OCI-LY3 (cell line): Measurements from ENCODE around the gene CASZ1.

Experiments
- H2AFZ ChIP-seq: fragments of 200-600, 300-600 bp; shearing (Covaris generic); 2 replicates; pipeline ENCODE4 v1.6.0; 2014; ENCODE audit warnings: antibody characterized with exemption, low read depth, low read length
- H3K27ac ChIP-seq: fragments of 200-600, 300-600 bp; sonication (generic); 2 replicates; pipeline ENCODE4 v1.5.1; 2014; ENCODE audit warnings: mild to moderate bottlenecking, low read length, moderate library complexity, mixed read lengths
- H3K27me3 ChIP-seq: fragments of 200-600, 300-600 bp; sonication (generic); 2 replicates; pipeline ENCODE4 v1.6.1; 2014; ENCODE audit warnings: low read depth, low read length, mixed read lengths
- H3K36me3 ChIP-seq: fragments of 200-600, 300-600 bp; sonication (generic); replicated peaks from 2 replicates; pipeline ENCODE3; 2014; ENCODE audit warnings: low read depth, low read length, mixed read lengths
- H3K4me1 ChIP-seq: fragments of 300-600, 200-600 bp; sonication (generic); 2 replicates; pipeline ENCODE4 v1.6.1; 2014; ENCODE audit warnings: low read length, mixed read lengths
- H3K4me2 ChIP-seq: fragments of 200-600, 300-600 bp; sonication (generic); 2 replicates; pipeline ENCODE4 v1.6.1; 2014; ENCODE audit warnings: low read length, mixed read lengths
- H3K4me3 ChIP-seq: fragments of 300-600, 200-600 bp; sonication (generic); 2 replicates; pipeline ENCODE4 v1.5.1; 2014; ENCODE audit warnings: antibody characterized with exemption, mild to moderate bottlenecking, low read length, moderate library complexity
- H3K79me2 ChIP-seq: fragments of 300-600, 200-600 bp; shearing (Covaris generic); 2 replicates; pipeline ENCODE4 v1.6.1; 2014; ENCODE audit warnings: mild to moderate bottlenecking, low read length, mixed read lengths
- H3K9ac ChIP-seq: fragments of 300-600, 200-600 bp; shearing (Covaris generic); 2 replicates; pipeline ENCODE4 v1.6.0; 2014; ENCODE audit warnings: mild to moderate bottlenecking, low read length, moderate library complexity
- H3K9me3 ChIP-seq: fragments of 200-600, 300-600 bp; shearing (Covaris generic); 2 replicates; pipeline ENCODE4 v1.6.1; 2014; ENCODE audit warnings: low read length, mixed read lengths; ENCODE audit not compliant: insufficient read depth
- H4K20me1 ChIP-seq: fragments of 200-600, 300-600 bp; sonication (generic); 2 replicates; pipeline ENCODE4 v1.6.1; 2016; ENCODE audit warnings: low read length, mixed read lengths; ENCODE audit not compliant: insufficient read depth
- CTCF ChIP-seq: fragments of 200-600, 300-600 bp; sonication (generic); IDR thresholded peaks from 2 replicates; pipeline ENCODE4 v1.5.1; 2014; ENCODE audit warnings: antibody characterized with exemption, low read length, low read depth
- EZH2phosphoT487 ChIP-seq: fragments of 200-600 bp; shearing (Covaris generic); IDR thresholded peaks from 2 replicates; pipeline ENCODE4 v1.6.1; 2018; ENCODE audit warnings: antibody characterized with exemption, mixed run types, low read depth

The CASZ1 gene

DNA sequence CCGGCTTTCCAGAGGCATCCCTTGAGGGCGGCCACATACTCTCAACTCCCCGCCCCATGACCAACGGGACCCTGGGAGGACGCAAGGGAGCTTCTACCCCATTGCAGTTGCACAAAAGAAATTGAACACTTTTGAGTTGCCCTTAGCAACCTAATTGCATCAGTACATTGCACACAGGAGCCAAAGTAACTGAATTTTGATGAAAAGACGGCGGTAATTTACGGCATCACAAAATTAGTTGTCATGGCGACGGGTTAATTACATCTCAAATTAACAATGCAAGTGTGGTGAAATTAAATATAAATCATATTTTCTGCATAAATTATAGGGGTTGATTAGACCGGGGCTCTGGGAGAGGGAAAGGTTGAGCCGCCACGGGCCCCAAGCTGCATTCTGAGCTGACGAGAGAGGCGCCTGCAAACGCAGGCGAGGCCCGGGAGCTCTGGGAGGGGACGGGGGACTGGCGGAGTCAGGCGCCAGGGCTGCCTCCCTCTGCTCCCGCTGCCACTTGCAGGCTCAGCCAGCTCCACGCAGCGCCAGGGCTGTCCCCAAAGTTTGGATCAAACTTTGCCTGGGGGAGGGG, 61.4 kb downstream of the CASZ1 start:
- H2AFZ ChIP-seq: no peak overlapping the region
- H3K4me2 ChIP-seq: no peak overlapping the region
- no peaks in the 10 kb centered on the region for H3K9me3 ChIP-seq
- no peaks in the 10 kb centered on the region for H3K36me3 ChIP-seq
- no peak overlapping the region for H3K9ac ChIP-seq
- no peak for TF ChIP-seq CTCF
- TF ChIP-seq EZH2phosphoT487: no peak
- peaks cover 7% of the 10 kb centered on the region; the same call in 1 of the 2 replicates for H3K4me1 ChIP-seq
- no peak overlapping the region for H3K4me3 ChIP-seq
- no peak overlapping the region for H3K27ac ChIP-seq
- peaks cover 8% of the 10 kb centered on the region; the same call in 1 of the 2 replicates for H3K27me3 ChIP-seq
- H4K20me1 ChIP-seq: no peaks in the 10 kb centered on the region
- H3K79me2 ChIP-seq: no peaks in the 10 kb centered on the region

GRCh38 chr1:10734375-10734774, 62.1 kb downstream of the CASZ1 start:
- H3K9me3 ChIP-seq: no peaks in the 10 kb centered on the region
- TF ChIP-seq CTCF (no peak), EZH2phosphoT487 (no peak)
- H3K27me3 ChIP-seq: peaks cover 8% of the 10 kb centered on the region; the same call in 1 of the 2 replicates
- H3K9ac ChIP-seq: no peak overlapping the region
- H3K79me2 ChIP-seq: no peaks in the 10 kb centered on the region
- H3K4me3 ChIP-seq: no peak overlapping the region
- H3K36me3 ChIP-seq: no peaks in the 10 kb centered on the region
- peaks cover 7% of the 10 kb centered on the region; the same call in 1 of the 2 replicates for H3K4me1 ChIP-seq
- H2AFZ ChIP-seq: no peak overlapping the region
- no peak overlapping the region for H3K27ac ChIP-seq
- H4K20me1 ChIP-seq: no peaks in the 10 kb centered on the region
- no peak overlapping the region for H3K4me2 ChIP-seq

DNA sequence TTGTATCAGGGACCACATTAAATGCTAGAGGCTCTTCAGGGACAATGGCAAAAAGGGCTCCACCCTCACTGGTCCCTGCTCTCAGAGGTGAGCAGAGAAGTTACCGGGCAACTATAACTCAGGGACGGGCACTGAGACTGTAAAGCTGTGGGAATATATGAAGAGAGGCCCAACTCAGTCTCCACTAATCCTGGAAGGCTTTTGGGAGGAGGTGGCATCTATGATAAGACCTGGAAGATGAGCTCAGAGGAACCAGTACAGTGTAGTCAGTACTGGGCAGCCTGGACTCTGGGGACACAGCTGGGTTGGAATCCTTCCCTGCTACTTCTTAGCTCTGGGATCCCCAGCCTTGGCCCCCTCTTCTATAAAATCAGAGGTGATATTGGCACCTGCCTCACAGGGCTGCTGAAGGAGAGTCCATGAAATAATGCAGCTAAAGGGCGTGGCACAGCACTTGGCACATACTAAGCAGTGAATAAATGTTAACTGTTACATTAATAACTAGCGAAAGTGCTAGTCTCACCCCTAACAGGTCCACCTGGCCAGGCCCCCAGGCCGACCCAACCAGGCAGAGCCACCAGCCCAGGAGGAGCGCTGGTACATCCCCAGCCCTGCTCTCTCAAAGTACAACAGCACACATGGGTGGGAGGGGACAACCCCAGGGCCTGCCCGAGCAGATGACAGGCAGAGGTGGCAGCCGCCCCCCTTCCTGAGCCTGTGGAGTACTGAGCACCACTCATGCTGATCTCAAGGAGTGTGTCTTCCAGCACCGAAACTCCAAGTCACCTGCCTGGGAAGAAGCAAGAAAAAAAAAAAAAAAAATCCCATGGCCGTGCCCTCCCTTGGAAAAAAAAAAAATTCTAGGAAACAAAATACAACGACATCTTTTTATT, 62.7 kb downstream of the CASZ1 start:
- Histone ChIP-seq H3K27ac (no peak overlapping the region), H2AFZ (no peak overlapping the region), H3K4me2 (no peak overlapping the region), H4K20me1 (no peaks in the 10 kb centered on the region), H3K36me3 (no peaks in the 10 kb centered on the region), H3K9me3 (no peaks in the 10 kb centered on the region), H3K4me1 (peaks cover 7% of the 10 kb centered on the region; the same call in 1 of the 2 replicates), H3K79me2 (no peaks in the 10 kb centered on the region), H3K27me3 (peaks cover 8% of the 10 kb centered on the region; the same call in 1 of the 2 replicates), H3K9ac (no peak overlapping the region), H3K4me3 (no peak overlapping the region)
- TF ChIP-seq CTCF: no peak
- TF ChIP-seq EZH2phosphoT487: no peak

DNA sequence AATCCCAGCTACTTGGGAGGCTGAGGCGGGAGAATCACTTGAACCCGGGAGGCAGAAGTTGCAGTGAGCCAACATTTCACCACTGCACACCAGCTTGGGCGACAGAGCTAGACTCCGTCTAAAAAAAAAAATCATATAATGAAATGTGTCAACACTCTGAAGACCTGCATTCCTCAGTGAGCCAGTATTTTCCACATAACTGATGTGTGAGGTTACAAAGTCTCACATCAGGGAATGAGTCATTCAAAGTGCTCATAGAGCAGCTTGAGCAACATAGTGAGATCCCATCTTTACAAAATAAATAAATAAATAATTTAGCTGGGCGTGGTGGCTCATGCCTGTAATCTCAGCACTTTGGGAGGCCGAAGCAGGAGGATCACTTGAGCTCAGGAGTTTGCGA, 65.5 kb downstream of the CASZ1 start:
- Histone ChIP-seq H3K79me2 (no peaks in the 10 kb centered on the region), H3K27me3 (peaks cover 8% of the 10 kb centered on the region; the same call in 1 of the 2 replicates), H3K36me3 (no peaks in the 10 kb centered on the region), H2AFZ (no peak overlapping the region), H3K4me1 (peaks cover 7% of the 10 kb centered on the region; the same call in 1 of the 2 replicates), H3K27ac (no peak overlapping the region), H3K9me3 (no peaks in the 10 kb centered on the region), H3K4me2 (no peak overlapping the region), H4K20me1 (no peaks in the 10 kb centered on the region), H3K9ac (no peak overlapping the region), H3K4me3 (no peak overlapping the region)
- TF ChIP-seq EZH2phosphoT487 (no peak), CTCF (no peak)
